WERI-Rb-1 (cell line): ENCODE data around the gene COMMD3.

Experiments
- DNase-seq: peaks from one replicate; pipeline ENCODE4 v3.0.0-alpha.2; 2020
- H3K27ac ChIP-seq: fragments of 250-450 bp; sonication (Bioruptor Pico); 2 replicates; pipeline ENCODE4 v1.5.1; 2020; ENCODE audit warnings: mild to moderate bottlenecking, moderate library complexity
- H3K27me3 ChIP-seq: fragments of 250-450 bp; sonication (Bioruptor Pico); 2 replicates; pipeline ENCODE4 v1.5.1; 2021; ENCODE audit warnings: mild to moderate bottlenecking, low read depth, moderate library complexity; ENCODE audit not compliant: insufficient read depth, severe bottlenecking
- H3K36me3 ChIP-seq: fragments of 250-450 bp; sonication (Bioruptor Pico); 2 replicates; pipeline ENCODE4 v1.5.1; 2020; ENCODE audit warnings: mild to moderate bottlenecking, moderate library complexity
- H3K4me3 ChIP-seq: 2 replicates; pipeline ENCODE4 v1.5.1; 2011; ENCODE audit warnings: low read depth, mild to moderate bottlenecking, control low read depth, low read length
- H3K9me3 ChIP-seq: fragments of 250-450 bp; sonication (Bioruptor Pico); 2 replicates; pipeline ENCODE4 v1.5.1; 2021; ENCODE audit warnings: mild to moderate bottlenecking, moderate library complexity; ENCODE audit not compliant: severe bottlenecking
- TF ChIP-seq, protein P1 (sequence below): IDR thresholded peaks from 2 replicates; pipeline ENCODE4 v1.5.1; 2011; ENCODE audit warnings: low read depth, mild to moderate bottlenecking, control low read depth, inconsistent platforms, low read length

Gene COMMD3

DNA sequence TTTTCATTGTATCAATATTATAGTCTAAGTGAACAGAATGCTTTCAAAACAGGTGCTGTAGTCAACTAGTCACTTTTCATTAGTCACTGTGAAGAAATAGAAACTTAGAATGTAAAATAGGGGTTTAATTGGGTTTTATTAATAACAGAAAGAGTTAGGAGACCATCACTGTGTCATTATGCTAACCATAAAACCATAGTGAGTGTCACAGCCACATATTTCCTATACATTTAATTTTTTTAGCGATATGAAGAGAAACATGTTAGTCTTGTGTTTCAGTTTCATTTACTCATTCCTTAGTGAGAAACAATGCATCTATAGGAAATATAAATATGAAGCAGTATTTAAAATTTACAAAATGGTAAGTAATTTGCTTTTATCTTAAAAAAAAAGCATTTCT is 51.3 kb downstream of the COMMD3 start:
- Histone ChIP-seq H3K27me3 (no peaks in the 10 kb centered on the region), H3K36me3 (no peaks in the 10 kb centered on the region), H3K27ac (no peak overlapping the region), H3K4me3 (no peak overlapping the region), H3K9me3 (no peaks in the 10 kb centered on the region)
- TF ChIP-seq, protein P1, sequence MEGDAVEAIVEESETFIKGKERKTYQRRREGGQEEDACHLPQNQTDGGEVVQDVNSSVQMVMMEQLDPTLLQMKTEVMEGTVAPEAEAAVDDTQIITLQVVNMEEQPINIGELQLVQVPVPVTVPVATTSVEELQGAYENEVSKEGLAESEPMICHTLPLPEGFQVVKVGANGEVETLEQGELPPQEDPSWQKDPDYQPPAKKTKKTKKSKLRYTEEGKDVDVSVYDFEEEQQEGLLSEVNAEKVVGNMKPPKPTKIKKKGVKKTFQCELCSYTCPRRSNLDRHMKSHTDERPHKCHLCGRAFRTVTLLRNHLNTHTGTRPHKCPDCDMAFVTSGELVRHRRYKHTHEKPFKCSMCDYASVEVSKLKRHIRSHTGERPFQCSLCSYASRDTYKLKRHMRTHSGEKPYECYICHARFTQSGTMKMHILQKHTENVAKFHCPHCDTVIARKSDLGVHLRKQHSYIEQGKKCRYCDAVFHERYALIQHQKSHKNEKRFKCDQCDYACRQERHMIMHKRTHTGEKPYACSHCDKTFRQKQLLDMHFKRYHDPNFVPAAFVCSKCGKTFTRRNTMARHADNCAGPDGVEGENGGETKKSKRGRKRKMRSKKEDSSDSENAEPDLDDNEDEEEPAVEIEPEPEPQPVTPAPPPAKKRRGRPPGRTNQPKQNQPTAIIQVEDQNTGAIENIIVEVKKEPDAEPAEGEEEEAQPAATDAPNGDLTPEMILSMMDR: no peak
- no peak for DNase-seq

DNA sequence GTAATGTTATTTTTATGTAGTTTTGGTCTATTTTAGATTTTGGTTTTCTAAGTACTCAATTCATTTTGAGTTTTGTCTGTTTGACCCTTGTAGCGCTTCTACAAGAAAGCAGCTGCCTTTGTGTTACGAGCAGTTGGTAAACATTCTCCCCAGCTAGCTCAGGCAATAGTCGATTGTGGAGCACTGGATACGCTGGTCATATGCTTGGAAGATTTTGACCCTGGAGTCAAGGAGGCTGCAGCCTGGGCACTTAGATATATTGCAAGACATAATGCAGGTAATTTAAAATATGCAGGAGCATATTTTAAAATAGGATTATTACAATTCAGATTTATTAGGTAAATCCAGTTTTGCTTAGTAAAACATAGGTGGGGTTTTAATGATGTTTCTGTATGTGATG is 52.2 kb downstream of the COMMD3 start:
- H3K36me3 ChIP-seq: no peaks in the 10 kb centered on the region
- no peak for DNase-seq
- TF ChIP-seq, protein P1: no peak
- H3K4me3 ChIP-seq: no peak overlapping the region
- no peaks in the 10 kb centered on the region for H3K27me3 ChIP-seq
- no peak overlapping the region for H3K27ac ChIP-seq
- no peaks in the 10 kb centered on the region for H3K9me3 ChIP-seq

GRCh38 chr10:22368981-22369380 is 52.8 kb downstream of the COMMD3 start:
- H3K27me3 ChIP-seq: no peaks in the 10 kb centered on the region

GRCh38 chr10:22369434-22370072 is 53.4 kb downstream of the COMMD3 start:
- no peak overlapping the region for H3K4me3 ChIP-seq
- no peaks in the 10 kb centered on the region for H3K9me3 ChIP-seq
- H3K36me3 ChIP-seq: no peaks in the 10 kb centered on the region
- no peaks in the 10 kb centered on the region for H3K27me3 ChIP-seq
- no peak overlapping the region for H3K27ac ChIP-seq
- TF ChIP-seq, protein P1: no peak
- DNase-seq: no peak

More at GRCh38 chr10:22368981-22369380, 52.8 kb downstream of the COMMD3 start:
- TF ChIP-seq, protein P1: no peak
- H3K36me3 ChIP-seq: no peaks in the 10 kb centered on the region
- H3K4me3 ChIP-seq: no peak overlapping the region
- no peak for DNase-seq
- no peaks in the 10 kb centered on the region for H3K9me3 ChIP-seq
- H3K27ac ChIP-seq: no peak overlapping the region
